ENCODE measurements around the gene DHRS7B. TPM values are rescaled to one million over a fixed set of nuclear protein-coding genes. Genes with fewer than 3 reads are reported as not detected.

DHRS7B gene
- total RNA-seq, 1 experiment from 2014 or later: 19.0 TPM

- POLR2A ChIA-PET (ENCODE audit: low non-redundant PET): no interaction called here
- intact Hi-C loops (cut with micrococcal nuclease; ENCODE audit: unreplicated experiment): no loop called here
- DNase-seq (ENCODE audit: low spot score): no peak
- no peaks in the 10 kb centered on the region for H3K27me3 ChIP-seq (replicated peaks; ENCODE audit: insufficient read depth, low read depth, low read length, poor library complexity)
- no peak overlapping the region for H3K4me3 ChIP-seq (ENCODE audit: low read depth, low read length, poor library complexity, severe bottlenecking)
- CTCF ChIA-PET: interaction anchor here (0.7 kb wide), 1 partner anchor 107 kb away, joined by 3 read pairs; no protein-coding TSS in a partner anchor
- no peak overlapping the region for H3K27ac ChIP-seq (ENCODE audit: low read depth, low read length, poor library complexity, severe bottlenecking)
- H3K4me1 ChIP-seq (ENCODE audit: insufficient read depth, low read length, poor library complexity, severe bottlenecking): peaks cover 4% of the 10 kb centered on the region
- H3K9me3 ChIP-seq (ENCODE audit: low read depth, low read length, poor library complexity, severe bottlenecking): no peaks in the 10 kb centered on the region
- TF ChIP-seq, protein P1, sequence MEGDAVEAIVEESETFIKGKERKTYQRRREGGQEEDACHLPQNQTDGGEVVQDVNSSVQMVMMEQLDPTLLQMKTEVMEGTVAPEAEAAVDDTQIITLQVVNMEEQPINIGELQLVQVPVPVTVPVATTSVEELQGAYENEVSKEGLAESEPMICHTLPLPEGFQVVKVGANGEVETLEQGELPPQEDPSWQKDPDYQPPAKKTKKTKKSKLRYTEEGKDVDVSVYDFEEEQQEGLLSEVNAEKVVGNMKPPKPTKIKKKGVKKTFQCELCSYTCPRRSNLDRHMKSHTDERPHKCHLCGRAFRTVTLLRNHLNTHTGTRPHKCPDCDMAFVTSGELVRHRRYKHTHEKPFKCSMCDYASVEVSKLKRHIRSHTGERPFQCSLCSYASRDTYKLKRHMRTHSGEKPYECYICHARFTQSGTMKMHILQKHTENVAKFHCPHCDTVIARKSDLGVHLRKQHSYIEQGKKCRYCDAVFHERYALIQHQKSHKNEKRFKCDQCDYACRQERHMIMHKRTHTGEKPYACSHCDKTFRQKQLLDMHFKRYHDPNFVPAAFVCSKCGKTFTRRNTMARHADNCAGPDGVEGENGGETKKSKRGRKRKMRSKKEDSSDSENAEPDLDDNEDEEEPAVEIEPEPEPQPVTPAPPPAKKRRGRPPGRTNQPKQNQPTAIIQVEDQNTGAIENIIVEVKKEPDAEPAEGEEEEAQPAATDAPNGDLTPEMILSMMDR (conservative IDR thresholded peaks at IDR 0.05; ENCODE audit: low read depth, low read length): no peak
- TF ChIP-seq EZH2 (IDR thresholded peaks at IDR 0.05; ENCODE audit: borderline replicate concordance, low read depth, low read length, poor library complexity, severe bottlenecking): no peak
- H3K36me3 ChIP-seq (ENCODE audit: insufficient read depth, low read length, poor library complexity, severe bottlenecking): no peaks in the 10 kb centered on the region
- no TSS peak for BruUV-seq (replicated peaks)
Observed at GRCh38 chr17:21094298-21094704, 32.5 kb upstream of the DHRS7B start.

GRCh38 chr17:21095735-21096134, 31.0 kb upstream of the DHRS7B start:
- BruUV-seq (replicated peaks): no TSS peak
- DNase-seq (ENCODE audit: low spot score): no peak
- no peaks in the 10 kb centered on the region for H3K27me3 ChIP-seq (replicated peaks; ENCODE audit: insufficient read depth, low read depth, low read length, poor library complexity)
- ChIA-PET CTCF (no interaction called here), POLR2A (ENCODE audit: low non-redundant PET) (no interaction called here)
- H3K9me3 ChIP-seq (ENCODE audit: low read depth, low read length, poor library complexity, severe bottlenecking): no peaks in the 10 kb centered on the region
- TF ChIP-seq, protein P1 (conservative IDR thresholded peaks at IDR 0.05; ENCODE audit: low read depth, low read length): no peak
- TF ChIP-seq EZH2 (IDR thresholded peaks at IDR 0.05; ENCODE audit: borderline replicate concordance, low read depth, low read length, poor library complexity, severe bottlenecking): no peak
- no peak overlapping the region for H3K4me3 ChIP-seq (ENCODE audit: low read depth, low read length, poor library complexity, severe bottlenecking)
- peaks cover 4% of the 10 kb centered on the region for H3K4me1 ChIP-seq (ENCODE audit: insufficient read depth, low read length, poor library complexity, severe bottlenecking)
- no peaks in the 10 kb centered on the region for H3K36me3 ChIP-seq (ENCODE audit: insufficient read depth, low read length, poor library complexity, severe bottlenecking)
- intact Hi-C loops (cut with micrococcal nuclease; ENCODE audit: unreplicated experiment): no loop called here
- H3K27ac ChIP-seq (ENCODE audit: low read depth, low read length, poor library complexity, severe bottlenecking): no peak overlapping the region

DNA sequence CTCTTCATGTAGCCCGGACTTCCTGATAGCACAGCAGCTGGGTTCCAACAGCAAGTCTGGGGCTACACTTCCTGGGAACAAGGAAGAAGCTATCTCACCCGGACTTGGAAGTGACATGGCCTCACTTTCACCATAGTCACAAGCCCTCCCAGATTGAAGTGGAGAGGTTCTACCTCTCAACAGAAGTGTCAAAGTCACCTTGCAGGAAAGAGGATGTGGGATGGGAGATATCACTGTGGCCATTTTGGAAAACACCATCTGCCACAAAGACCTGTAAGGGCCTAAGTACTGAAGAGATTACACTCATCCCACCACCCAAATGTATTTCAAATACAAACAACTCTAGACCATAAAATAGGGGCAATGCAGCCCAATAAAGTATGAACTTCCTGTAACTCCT, 29.9 kb upstream of the DHRS7B start:
- no TSS peak for BruUV-seq (replicated peaks)
- H3K36me3 ChIP-seq (ENCODE audit: insufficient read depth, low read length, poor library complexity, severe bottlenecking): no peaks in the 10 kb centered on the region
- no peak overlapping the region for H3K4me3 ChIP-seq (ENCODE audit: low read depth, low read length, poor library complexity, severe bottlenecking)
- no peaks in the 10 kb centered on the region for H3K9me3 ChIP-seq (ENCODE audit: low read depth, low read length, poor library complexity, severe bottlenecking)
- ChIA-PET POLR2A (ENCODE audit: low non-redundant PET) (no interaction called here), CTCF (no interaction called here)
- no peak for DNase-seq (ENCODE audit: low spot score)
- H3K27ac ChIP-seq (ENCODE audit: low read depth, low read length, poor library complexity, severe bottlenecking): no peak overlapping the region
- intact Hi-C loops (cut with micrococcal nuclease; ENCODE audit: unreplicated experiment): no loop called here
- TF ChIP-seq, protein P1 (conservative IDR thresholded peaks at IDR 0.05; ENCODE audit: low read depth, low read length): no peak
- TF ChIP-seq EZH2 (IDR thresholded peaks at IDR 0.05; ENCODE audit: borderline replicate concordance, low read depth, low read length, poor library complexity, severe bottlenecking): no peak
- H3K4me1 ChIP-seq (ENCODE audit: insufficient read depth, low read length, poor library complexity, severe bottlenecking): peaks cover 4% of the 10 kb centered on the region
- H3K27me3 ChIP-seq (replicated peaks; ENCODE audit: insufficient read depth, low read depth, low read length, poor library complexity): no peaks in the 10 kb centered on the region

Data from A673 (cell line).